Medulla oblongata (tissue), 1 donor: ENCODE data around the gene SMCO2.

Source experiments
- DNase-seq: peaks from one replicate; pipeline ENCODE4 v3.0.0-alpha.2; 2015; ENCODE audit errors: extremely low spot score

SMCO2 gene

GRCh38 chr12:27499377-27499776, 52.8 kb downstream of the SMCO2 start:
- no peak for DNase-seq

DNA sequence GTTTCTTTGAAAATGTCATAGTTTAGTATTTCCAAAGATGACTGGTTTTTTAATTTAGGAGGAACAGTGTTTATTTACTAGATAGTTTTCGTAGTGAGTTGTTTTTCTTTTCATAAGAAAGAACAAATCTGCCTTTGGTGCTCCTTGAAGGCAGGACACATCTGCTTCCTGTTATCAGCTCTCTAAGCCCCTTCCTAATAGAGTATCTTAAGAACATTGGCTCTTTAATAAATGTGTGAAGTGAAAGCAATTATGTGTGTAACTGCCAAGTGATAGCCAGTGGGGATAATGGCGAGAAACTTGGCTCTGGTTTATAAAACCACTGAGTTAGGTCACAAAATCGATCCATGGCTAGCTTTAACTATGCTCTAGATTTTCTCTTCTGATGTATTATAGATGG, 54.0 kb downstream of the SMCO2 start:
- no peak for DNase-seq

DNA sequence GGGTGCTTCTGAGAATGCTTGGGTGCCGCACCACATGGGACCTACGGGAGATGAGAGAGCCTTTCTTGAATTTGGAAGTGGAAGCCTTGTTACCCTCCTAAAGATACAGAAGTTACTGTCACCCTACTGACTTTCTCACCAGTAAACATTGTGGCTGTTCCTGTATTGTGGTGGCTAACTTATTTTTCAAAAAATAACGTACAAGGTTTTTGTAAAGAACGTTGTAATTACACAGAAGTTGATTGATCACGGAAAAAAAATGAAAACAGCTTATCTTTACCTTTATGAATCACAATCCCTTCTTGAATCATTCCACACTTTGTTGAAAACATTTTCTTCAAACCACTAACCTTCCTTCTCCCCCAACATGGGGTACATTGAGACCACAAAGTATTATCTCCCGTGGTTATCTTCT, 55.5 kb downstream of the SMCO2 start:
- DNase-seq: no peak

- DNase-seq: no peak
These were observed 58.0 kb downstream of the SMCO2 start for GRCh38 chr12:27504507-27504906.

DNA sequence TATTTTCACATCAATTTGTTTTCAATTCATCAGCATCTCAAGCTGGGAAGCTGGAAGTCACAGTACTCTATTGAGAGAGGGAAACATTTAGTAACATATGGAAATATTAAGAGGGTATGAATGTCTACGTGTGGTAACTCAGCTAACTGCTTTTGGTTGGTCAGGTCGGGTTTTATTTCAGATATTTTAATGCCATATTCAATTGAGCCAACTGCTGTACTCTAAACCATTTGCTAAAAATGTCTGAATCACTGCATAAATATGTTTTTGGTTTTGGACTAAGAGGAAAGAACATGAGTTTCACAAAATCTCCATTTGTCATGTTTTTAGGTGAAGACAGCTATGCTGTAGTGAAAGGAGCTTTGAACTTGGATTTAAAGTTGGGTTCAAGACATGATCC, 58.6 kb downstream of the SMCO2 start:
- no peak for DNase-seq

- no peak for DNase-seq
These were observed 59.2 kb downstream of the SMCO2 start for GRCh38 chr12:27505761-27506160.

DNA sequence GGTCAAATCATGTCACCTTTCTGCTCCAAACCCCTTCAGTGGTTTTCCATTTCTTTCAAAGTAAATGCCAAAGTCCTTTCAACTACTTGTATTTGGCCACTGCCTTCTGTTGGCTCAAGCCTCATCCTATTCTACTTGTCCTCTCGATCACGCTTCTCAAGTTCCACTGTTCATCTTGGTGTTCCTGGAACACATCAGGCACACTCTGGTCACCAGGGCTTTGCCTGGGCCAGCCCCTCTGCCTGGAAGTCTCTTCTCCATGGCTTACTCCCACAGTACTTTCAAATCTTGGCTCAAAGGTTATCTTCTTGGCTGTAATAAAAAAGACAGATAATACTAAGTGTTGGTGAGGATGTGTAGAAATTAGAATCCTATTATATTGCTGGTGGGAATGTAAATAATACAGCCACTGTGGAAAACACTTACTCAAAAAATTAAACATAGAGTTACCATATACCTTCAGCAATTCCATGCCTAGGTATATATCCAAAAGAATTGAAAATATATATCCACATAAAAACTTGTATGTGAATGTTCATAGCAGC, 60.2 kb downstream of the SMCO2 start:
- no peak for DNase-seq

GRCh38 chr12:27508736-27509431, 62.3 kb downstream of the SMCO2 start:
- no peak for DNase-seq

DNA sequence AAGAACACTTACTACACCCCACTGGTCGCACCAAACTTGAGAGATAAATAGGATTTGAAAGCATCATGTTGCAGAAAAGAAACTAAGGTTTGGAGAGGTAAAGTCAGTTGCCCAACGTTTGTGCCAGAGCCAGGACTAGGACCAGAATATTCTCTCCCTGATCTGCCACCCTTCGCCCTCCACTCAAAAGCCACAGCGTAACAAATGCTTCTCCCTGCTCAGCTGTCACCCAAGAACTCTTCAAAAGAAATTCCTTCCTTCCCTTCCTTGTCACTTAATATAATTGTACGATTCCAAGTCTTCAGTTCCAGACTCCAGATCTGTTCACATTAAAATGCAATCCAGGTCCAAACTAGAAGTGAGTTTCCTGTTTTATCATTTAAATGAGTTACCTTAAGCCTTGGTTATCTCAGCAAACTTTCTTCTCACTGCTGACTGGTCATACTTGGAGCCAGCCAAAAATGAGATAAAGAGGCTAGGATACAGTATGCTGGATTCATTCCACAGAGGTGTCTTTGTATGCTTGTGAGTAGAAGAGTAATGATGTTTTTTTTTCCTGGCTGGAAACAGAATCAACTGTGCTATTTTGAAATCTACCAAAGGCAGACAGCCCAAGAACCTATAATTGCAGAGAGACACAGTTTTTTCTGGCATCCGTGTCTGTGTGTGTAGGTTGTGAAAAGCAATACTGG, 64.6 kb downstream of the SMCO2 start:
- peak; percentile 33 for DNase-seq

DNA sequence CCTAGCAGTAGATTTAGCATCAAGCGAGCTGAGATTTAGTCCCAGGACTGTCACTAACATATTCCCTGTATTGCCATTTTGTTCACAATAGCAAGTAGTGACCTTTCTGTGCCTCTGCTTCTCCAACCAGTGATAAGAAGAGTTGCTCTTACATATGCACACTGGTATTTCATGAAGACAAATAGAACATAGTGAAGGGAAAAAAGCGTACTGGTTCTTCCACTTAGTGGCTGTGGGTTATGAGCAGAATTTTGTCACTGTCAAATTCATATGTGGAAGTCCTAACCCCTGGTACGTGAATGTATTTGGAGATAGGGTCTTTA, 65.1 kb downstream of the SMCO2 start:
- DNase-seq: no peak

DNA sequence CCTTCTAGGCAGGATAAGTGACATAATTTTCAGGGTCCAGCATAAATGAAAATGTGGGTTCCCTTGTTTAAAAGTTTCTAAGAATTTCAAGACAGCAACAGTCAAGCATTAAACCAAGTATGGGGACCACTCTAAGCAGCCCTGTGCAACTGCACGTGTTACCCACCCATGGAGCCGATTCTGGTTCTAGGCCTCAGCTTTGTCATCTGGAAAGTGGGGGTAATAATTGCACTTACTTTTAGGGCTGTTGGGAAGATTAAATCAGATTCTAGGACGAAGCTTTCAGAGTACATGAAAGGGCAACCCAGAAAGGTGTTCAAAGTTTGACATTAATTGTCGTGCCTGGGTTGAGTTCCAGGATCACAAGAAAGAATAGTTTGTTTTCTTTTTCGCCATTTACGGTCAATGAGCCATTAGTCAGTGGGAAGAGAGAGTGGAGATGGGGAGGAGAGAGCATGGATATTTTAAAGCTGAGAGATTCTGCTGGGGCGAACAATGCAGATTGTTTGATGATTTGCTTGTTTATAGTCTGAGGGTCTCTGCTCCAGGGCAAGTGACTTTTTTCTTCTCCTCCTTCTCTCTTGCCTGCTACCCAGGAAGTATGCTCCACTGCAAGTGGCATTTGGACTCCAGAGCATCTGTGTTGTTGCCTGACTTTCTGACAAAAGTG, 66.8 kb downstream of the SMCO2 start:
- DNase-seq: no peak

DNA sequence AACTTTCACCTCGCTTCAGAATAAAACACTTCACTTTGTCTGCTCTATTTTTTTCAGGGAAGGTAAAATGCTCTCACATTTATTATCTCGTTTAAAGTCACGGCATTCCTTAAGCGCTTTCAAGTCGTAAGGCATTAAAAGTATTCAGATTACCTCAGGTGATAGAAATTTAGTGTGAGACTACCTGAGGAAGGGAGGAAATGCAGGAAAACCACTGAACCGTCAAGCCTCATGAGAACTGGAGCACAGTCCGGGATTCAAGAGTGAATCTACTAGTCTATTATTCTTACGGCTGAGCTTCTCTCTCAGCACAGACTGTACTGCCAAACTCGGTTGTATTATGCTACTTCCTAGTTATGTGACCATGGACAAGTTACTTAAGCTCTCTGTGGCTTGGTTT, 69.1 kb downstream of the SMCO2 start:
- DNase-seq: no peak

- DNase-seq: no peak
These were observed 70.1 kb downstream of the SMCO2 start for GRCh38 chr12:27516625-27517024.

DNA sequence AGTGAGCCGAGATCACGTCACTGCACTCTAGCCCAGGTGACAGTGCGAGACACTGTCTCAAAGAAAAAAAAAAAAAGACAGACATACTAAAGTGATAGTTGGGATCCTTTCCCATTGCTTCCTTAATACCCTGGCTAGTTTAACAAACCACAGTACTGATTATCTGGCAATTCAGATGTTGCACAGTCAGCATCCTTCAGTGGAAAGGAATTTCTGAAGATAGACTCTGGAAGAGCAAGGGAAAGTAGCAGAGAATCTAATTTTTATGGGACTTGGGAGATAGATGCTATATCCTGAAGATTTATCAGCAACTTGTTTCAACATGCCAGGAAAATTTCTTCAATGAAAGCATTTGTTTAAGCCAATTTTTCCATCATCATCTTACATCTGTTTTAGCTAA, 71.0 kb downstream of the SMCO2 start:
- no peak for DNase-seq

DNA sequence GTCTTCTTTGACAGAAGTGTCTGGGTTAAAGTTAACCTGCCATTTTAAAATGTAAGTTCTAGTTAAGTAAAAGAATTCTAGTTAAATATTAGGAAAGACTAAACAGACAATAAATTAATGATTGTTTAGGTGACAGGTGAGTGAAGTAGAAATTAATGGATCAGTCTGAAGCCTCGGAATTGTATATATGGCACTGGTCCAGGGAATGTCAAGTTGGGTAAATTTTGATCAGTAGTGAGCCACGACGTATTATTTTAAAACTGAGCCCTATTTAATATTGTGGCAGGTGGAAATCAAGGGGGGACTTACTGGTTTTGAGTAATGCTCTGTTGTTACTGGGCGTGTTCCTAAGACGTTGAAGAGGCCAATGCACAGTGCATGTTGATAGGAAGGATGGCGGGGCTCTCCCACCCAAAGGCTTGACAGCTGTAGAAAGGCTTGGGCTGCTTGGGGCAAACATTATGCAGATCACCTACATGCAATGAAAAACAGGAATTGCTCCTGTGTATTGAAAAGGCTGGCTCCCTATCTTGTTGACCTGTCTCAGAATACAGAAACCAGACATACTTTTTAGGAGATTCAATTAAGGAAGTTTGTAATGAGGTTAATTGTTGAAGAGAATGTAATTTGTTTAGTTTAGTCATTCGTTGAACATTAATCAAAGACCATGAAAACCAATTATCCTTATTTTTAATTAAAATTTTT, 71.6 kb downstream of the SMCO2 start:
- DNase-seq: no peak

DNA sequence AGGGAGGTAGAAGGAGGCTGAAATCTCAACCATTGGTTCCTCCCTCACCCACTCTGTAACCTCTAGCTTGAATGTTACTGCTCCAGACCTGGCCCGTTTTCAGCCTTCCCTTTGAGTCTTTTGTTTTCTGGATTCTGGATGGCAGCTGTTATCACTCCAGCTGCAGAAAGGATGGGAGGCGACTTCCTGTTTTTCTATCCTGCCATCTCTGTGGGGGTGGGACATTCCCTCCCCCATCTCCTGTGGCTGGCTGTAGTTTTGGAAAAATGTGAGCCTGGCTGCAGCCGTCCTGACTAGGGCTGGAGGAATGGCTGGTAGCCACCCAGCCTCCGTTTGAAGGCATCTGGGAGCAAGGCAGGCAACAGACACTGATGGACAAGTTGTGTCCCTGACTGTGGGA, 74.5 kb downstream of the SMCO2 start:
- peak; percentile 43 for DNase-seq

GRCh38 chr12:27521981-27522380, 75.4 kb downstream of the SMCO2 start:
- DNase-seq: no peak

- DNase-seq: no peak
These were observed 76.7 kb downstream of the SMCO2 start for GRCh38 chr12:27523305-27523641.

- DNase-seq: peak; percentile 99
These were observed 77.3 kb downstream of the SMCO2 start, which contains the start of gene PPFIBP1 for GRCh38 chr12:27523642-27524493. Gene PPFIBP1, plus strand, starts transcription at chr12:27524206. Its CDS starts 109,191 bp downstream, at chr12:27633397.

- DNase-seq: peak; percentile 44
These were observed 77.9 kb downstream of the SMCO2 start for GRCh38 chr12:27524494-27524835.
